Upper lobe of left lung (tissue), 4 donors: ENCODE data around the gene ERICH6B.

ENCODE experiments used
- CTCF ChIP-seq, 6 experiments: fragments of 450-650 bp in 4 of 6; fragments of 200-600 bp in 2 of 6; sonication (generic) in 2 of 6; IDR thresholded peaks; one replicate each; pipeline ENCODE4 v1.5.1; 2016 to 2019; ENCODE audit warnings: antibody characterized with exemption in 6 of 6
- EP300 ChIP-seq, 4 donors: sonication (generic); formaldehyde crosslinking; IDR thresholded peaks; one replicate each; pipeline ENCODE4 v1.5.1; 2017; ENCODE audit warnings: antibody characterized with exemption in 4 of 4, control low read depth in 2 of 4
- POLR2A ChIP-seq, 4 donors: fragments of 450-650 bp; IDR thresholded peaks; one replicate each; pipeline ENCODE4 v1.5.1; 2016 to 2017; ENCODE audit warnings: antibody characterized with exemption in 4 of 4, mild to moderate bottlenecking in 2 of 4

DNA sequence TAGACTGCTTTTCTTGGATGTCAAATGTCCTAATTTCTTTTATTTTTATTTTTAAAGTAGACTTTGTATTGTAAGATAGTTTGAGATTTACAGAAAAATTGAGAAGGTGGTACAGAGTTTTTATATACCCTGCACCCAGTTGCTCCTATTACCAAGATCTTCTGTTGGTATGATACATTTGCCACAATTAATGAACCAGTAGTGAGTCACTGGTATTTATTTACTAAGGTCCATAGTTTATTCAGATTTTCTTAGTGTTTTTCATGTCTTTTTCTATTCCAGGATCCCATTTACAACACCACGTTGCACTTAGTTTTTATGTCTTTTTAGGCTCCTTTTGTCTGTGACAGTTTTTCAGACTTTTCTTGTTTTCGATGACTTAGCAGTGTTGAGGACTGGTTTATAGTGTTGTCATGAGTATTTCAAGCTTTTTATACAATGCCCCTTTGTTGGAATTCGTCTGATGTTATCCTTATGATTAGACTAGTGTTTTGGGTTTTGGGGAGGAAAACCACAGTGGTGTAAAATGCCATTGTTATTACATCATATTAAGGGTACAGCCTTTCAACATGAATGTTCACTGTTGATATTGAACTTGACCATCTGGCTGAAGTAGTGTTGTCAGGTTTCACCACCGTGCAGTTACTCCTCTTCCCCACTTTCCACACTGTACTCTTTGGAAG is 114.9 kb downstream of the ERICH6B start:
- no peak for TF ChIP-seq EP300 (IDR thresholded peaks at IDR 0.05)
- TF ChIP-seq CTCF (IDR thresholded peaks at IDR 0.05): no peak
- no peak for TF ChIP-seq POLR2A (IDR thresholded peaks at IDR 0.05)
